HT1080 (cell line): ENCODE results near the gene DPP6. TPM values are rescaled to one million over a fixed set of nuclear protein-coding genes. Genes with fewer than 3 reads are reported as not detected.

Source experiments
- DNase-seq: peaks from one replicate; pipeline ENCODE4 v3.0.0-alpha.2; 2015; ENCODE audit warnings: low read depth
- total RNA-seq: library from RNA; depleted of rRNA; stranded (reverse); fragments of >200 nt; shearing (Covaris generic); gene quantifications from 2 replicates; pipeline ENCODE4 v1.2.3, GENCODE V29; 2014

The DPP6 gene
- total RNA-seq, 1 experiment from 2014 or later = not detected

GRCh38 chr7:154450451-154450850 lies 398.3 kb downstream of the DPP6 start:
- no peak for DNase-seq

GRCh38 chr7:154451480-154452457 lies 399.6 kb downstream of the DPP6 start:
- no peak for DNase-seq

GRCh38 chr7:154463794-154464193 lies 411.6 kb downstream of the DPP6 start:
- DNase-seq = no peak

- DNase-seq = no peak
These were observed 417.5 kb downstream of the DPP6 start for GRCh38 chr7:154469652-154470051.

GRCh38 chr7:154472343-154472742 lies 420.1 kb downstream of the DPP6 start:
- no peak for DNase-seq

GRCh38 chr7:154473360-154473759 lies 421.2 kb downstream of the DPP6 start:
- DNase-seq = no peak

- DNase-seq = no peak
These were observed 422.8 kb downstream of the DPP6 start for GRCh38 chr7:154474903-154475520.

GRCh38 chr7:154475864-154476263 lies 423.7 kb downstream of the DPP6 start:
- no peak for DNase-seq

- DNase-seq = peak; percentile 6
These were observed 428.6 kb downstream of the DPP6 start for GRCh38 chr7:154480817-154481216.

- no peak for DNase-seq
These were observed 430.7 kb downstream of the DPP6 start for GRCh38 chr7:154482863-154483262.

GRCh38 chr7:154484406-154484805 lies 432.2 kb downstream of the DPP6 start:
- no peak for DNase-seq

- no peak for DNase-seq
These were observed 432.7 kb downstream of the DPP6 start for GRCh38 chr7:154484943-154485342.

GRCh38 chr7:154489897-154490296 lies 437.7 kb downstream of the DPP6 start:
- no peak for DNase-seq

- DNase-seq = no peak
These were observed 441.4 kb downstream of the DPP6 start for GRCh38 chr7:154493594-154493993.

GRCh38 chr7:154497751-154498150 lies 445.6 kb downstream of the DPP6 start:
- no peak for DNase-seq

- DNase-seq = peak; percentile 20
These were observed 451.9 kb downstream of the DPP6 start for GRCh38 chr7:154503962-154504550.

GRCh38 chr7:154504918-154505317 lies 452.7 kb downstream of the DPP6 start:
- no peak for DNase-seq

- DNase-seq = no peak
These were observed 453.2 kb downstream of the DPP6 start for GRCh38 chr7:154505362-154505761.

GRCh38 chr7:154509192-154509591 lies 457.0 kb downstream of the DPP6 start:
- no peak for DNase-seq

GRCh38 chr7:154512121-154512833 lies 460.1 kb downstream of the DPP6 start:
- DNase-seq = no peak

GRCh38 chr7:154517768-154518167 lies 465.6 kb downstream of the DPP6 start:
- no peak for DNase-seq

GRCh38 chr7:154519229-154519628 lies 467.0 kb downstream of the DPP6 start:
- no peak for DNase-seq
